ENCODE measurements around the gene CTBS.
"Not testable (repeated sequence)": the region's sequence is repeated elsewhere in the genome, so short reads cannot be mapped to it uniquely, and the experiment has no call there.

CTBS gene

DNA sequence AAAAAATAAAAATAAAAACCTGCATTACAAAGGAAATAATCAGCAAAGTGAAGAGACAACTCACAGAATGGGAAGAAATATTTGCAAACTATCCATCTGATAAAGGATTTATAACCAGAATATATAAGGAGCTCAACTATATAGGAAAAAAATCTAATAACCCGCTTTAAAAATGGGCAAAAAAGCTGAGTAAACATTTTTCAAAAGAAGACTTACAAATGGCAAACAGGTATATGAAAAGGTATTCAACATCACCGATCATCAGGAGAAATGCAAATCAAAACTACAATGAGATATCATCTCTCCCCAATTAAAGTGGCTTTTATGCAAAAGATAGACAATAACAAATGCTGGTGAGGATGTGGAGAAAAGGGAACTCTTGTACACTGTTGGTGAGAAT, 64.1 kb downstream of the CTBS start:
- no peak for DNase-seq (ENCODE audit: low read depth)
- no peak overlapping the region for H3K4me3 ChIP-seq (ENCODE audit: control insufficient read depth, low read depth, low read length)
- TF ChIP-seq, protein P1, sequence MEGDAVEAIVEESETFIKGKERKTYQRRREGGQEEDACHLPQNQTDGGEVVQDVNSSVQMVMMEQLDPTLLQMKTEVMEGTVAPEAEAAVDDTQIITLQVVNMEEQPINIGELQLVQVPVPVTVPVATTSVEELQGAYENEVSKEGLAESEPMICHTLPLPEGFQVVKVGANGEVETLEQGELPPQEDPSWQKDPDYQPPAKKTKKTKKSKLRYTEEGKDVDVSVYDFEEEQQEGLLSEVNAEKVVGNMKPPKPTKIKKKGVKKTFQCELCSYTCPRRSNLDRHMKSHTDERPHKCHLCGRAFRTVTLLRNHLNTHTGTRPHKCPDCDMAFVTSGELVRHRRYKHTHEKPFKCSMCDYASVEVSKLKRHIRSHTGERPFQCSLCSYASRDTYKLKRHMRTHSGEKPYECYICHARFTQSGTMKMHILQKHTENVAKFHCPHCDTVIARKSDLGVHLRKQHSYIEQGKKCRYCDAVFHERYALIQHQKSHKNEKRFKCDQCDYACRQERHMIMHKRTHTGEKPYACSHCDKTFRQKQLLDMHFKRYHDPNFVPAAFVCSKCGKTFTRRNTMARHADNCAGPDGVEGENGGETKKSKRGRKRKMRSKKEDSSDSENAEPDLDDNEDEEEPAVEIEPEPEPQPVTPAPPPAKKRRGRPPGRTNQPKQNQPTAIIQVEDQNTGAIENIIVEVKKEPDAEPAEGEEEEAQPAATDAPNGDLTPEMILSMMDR (conservative IDR thresholded peaks at IDR 0.05; ENCODE audit: control insufficient read depth, insufficient read depth, low read depth, low read length) = no peak

DNA sequence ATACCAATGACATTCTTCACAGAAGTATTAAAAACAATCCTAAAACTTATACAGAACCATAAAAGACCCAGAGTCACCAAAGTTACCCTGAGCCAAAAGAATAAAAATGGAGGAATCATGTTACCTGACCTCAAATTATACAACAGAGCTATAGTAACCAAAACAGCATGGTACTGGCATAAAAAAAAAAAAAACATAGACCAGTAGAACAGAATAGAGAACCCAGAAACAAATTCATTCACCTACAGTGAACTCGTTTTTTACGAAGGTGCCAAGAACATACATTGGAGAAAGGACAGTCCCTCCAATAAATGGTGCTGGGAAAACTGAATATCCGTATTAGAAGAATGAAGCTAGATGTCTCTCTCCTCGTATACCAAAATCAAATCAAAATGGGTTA, 65.2 kb downstream of the CTBS start:
- no peak for DNase-seq (ENCODE audit: low read depth)
- no peak overlapping the region for H3K4me3 ChIP-seq (ENCODE audit: control insufficient read depth, low read depth, low read length)
- TF ChIP-seq, protein P1 (conservative IDR thresholded peaks at IDR 0.05; ENCODE audit: control insufficient read depth, insufficient read depth, low read depth, low read length) = no peak

DNA sequence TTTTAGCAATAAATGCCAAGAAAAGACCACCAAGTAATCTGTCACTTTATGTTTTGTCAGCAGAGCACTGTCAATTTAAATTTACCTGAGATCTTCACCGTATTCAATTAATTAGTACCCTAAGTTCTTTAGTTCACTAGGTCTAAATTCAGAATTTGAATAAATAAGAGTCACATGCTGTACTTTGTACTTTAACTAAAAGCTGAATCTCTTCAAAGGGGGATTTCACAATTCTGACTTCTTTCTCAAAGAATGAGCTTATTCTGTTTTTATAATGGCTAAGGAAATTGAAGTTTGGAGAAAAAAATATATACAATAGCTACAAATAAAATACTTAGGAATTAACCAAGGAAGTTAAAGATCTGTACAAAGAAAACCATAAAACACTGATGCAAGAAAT, 65.7 kb downstream of the CTBS start:
- TF ChIP-seq, protein P1 (conservative IDR thresholded peaks at IDR 0.05; ENCODE audit: control insufficient read depth, insufficient read depth, low read depth, low read length) = no peak
- H3K4me3 ChIP-seq (ENCODE audit: control insufficient read depth, low read depth, low read length) = no peak overlapping the region

DNA sequence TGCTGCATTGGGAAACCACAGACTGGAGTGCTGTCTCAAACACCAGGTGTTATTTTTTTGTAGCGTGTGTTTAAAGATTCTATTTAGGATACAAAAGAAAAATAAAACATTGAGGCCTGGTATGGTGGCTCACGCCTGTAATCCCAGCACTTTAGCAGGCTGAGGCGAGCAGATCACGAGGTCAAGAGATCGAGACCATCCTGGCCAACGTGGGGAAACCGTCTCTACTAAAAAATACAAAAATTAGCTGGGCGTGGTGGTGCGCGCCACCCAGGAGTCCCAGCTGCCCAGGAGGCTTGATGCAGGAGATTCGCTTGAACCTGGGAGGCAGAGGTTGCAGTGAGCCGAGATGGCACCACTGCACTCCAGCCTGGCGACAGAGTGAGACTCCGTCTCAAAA, 66.4 kb downstream of the CTBS start:
- DNase-seq (ENCODE audit: low read depth); H3K4me3 ChIP-seq (ENCODE audit: control insufficient read depth, low read depth, low read length): not testable (repeated sequence)

More for the DNA sequence above, 65.7 kb downstream of the CTBS start:
- DNase-seq (ENCODE audit: low read depth) = no peak

DNA sequence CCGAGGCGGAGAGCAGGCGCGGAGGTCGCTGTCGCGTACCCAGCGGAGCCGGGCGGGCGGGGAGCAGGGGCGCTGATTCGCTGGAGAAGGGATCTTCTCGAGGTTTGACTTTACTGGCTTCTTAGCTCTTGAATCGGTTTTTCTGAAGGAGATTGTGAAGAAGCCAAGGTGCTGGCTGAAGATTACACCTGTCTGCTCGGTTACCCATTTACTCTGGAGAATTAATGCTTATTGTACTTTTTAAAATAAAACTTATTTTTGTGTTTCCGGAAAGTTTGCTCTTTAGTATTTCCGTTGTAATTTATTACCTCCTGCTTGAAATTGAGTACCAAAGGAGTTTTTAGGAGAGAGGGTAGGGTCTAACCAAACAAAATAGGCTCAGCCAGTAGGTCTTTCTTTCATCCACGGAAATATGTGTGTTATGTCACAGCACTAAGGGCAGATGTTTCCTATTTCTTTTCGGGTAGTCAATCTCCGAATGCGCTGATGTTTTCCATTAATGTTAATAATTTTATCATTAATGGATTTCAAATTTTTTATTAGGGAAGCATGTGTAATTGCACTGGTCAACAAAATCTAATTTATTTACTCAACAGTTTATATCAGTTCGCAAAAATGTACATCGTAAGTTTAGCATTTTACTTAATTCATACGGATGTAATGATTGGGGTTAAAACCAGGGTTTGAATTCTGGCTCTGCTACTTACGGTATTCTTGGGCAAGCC, 67.3 kb downstream of the CTBS start:
- H3K4me3 ChIP-seq (ENCODE audit: control insufficient read depth, low read depth, low read length) = peak overlapping the region; percentile 83
- TF ChIP-seq, protein P1 (conservative IDR thresholded peaks at IDR 0.05; ENCODE audit: control insufficient read depth, insufficient read depth, low read depth, low read length) = no peak
- peak; percentile 5 for DNase-seq (ENCODE audit: low read depth)

DNA sequence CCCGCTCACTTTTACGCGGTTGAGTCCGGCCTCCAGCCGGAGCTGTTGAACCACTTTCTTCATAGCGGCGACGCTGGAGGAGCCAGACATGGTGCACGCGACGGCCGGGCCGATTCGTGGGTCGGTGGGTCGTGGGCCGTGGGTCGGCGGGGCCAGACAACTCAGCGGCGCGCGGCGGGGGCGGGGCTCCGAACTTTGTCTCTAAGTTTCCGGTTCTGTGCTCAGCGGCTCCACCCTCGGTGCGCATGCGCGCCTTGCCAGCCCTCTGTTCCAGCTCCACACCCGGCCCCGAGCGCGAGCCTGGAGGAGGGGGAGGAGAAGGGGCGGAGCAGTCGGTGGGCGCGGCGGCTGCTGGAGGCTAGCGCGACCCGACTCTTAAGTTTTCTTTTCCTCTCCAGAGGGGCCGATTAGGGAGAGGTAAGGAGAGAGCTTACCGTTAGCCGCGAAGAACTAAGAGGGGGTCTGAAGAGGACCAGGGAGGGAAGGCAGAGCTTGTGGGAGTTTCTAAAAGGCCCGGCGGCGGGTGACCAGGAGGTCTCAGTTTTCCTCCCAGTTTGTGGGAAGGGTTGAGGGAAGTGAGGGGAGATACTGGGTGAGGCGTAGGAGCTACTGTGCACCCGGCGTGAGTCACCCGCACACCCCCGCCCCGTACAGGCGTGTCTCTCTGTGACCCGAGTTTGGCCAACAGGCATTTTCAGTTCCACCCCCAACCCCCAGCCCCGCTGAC, 68.1 kb downstream of the CTBS start, which contains the start of the genes GNG5 and SPATA1:
Gene GNG5, minus strand, starts transcription at position 580 of the 727 bp plus-strand sequence. Its CDS starts 490 bp downstream, at position 90.
Gene SPATA1, plus strand, starts transcription at position 385 of the 727 bp plus-strand sequence. CDS start 9,974 bp downstream, outside the sequence.
- peak within 1 kb of the TSS; percentile 83 for H3K4me3 ChIP-seq (ENCODE audit: control insufficient read depth, low read depth, low read length)
- DNase-seq (ENCODE audit: low read depth) = peak; percentile 94
- TF ChIP-seq, protein P1 (conservative IDR thresholded peaks at IDR 0.05; ENCODE audit: control insufficient read depth, insufficient read depth, low read depth, low read length) = no peak

DNA sequence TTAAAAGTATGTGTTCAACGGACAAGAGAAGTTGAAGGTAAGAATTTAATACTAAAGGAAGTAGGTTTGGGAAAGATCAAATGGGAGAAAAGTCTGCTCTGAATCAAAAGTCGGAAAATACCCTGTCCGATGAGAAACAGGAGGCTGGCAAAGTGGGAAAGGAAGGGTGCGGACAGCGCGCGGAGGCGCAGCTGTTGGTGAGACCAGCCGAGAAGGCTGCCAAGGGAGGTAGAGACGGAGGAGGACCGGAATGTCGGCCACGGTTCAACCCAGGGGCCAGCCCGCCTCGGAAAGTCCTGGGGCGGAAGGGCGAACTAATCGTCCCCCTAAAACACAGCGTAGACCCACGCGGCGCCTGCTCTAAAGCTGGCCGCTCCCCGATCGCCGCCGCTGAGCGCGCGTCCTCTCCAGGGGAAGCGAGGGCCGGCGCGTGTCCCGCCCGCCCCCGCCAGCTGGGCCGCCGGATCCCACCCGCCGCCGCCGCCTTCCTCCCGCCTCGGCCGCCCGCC, 68.7 kb downstream of the CTBS start:
- H3K4me3 ChIP-seq (ENCODE audit: control insufficient read depth, low read depth, low read length) = peak overlapping the region; percentile 83
- DNase-seq (ENCODE audit: low read depth) = peak; percentile 55
- TF ChIP-seq, protein P1 (conservative IDR thresholded peaks at IDR 0.05; ENCODE audit: control insufficient read depth, insufficient read depth, low read depth, low read length) = no peak
